DMS 273 (cell line): ENCODE measurements around the gene FANCE.

ENCODE experiments used
- DNase-seq: peaks from one replicate; lab custom pipeline; 2025; ENCODE audit not compliant: unreplicated experiment; lab: John Stamatoyannopoulos, UW

Gene FANCE

GRCh38 chr6:35468181-35468979 lies 16.2 kb downstream of the FANCE start, which contains the start of gene RPL10A:
RPL10A (plus strand) TSS chr6:35468401; CDS start chr6:35468435, 34 bp downstream.
- peak; percentile 99 for DNase-seq

- DNase-seq = peak; percentile 59
Measured at GRCh38 chr6:35468980-35469750, 17.0 kb downstream of the FANCE start.

- peak; percentile 78 for DNase-seq
Measured at GRCh38 chr6:35469751-35470662, 17.9 kb downstream of the FANCE start.

GRCh38 chr6:35470663-35471120 lies 18.6 kb downstream of the FANCE start:
- peak; percentile 57 for DNase-seq

- DNase-seq = peak; percentile 61
Measured at GRCh38 chr6:35471836-35472345, 19.8 kb downstream of the FANCE start.

- peak; percentile 62 for DNase-seq
Measured at GRCh38 chr6:35473075-35473849, 21.1 kb downstream of the FANCE start.

- DNase-seq = peak; percentile 83
Measured at GRCh38 chr6:35473850-35474130, 21.7 kb downstream of the FANCE start.

GRCh38 chr6:35474131-35474941 lies 22.2 kb downstream of the FANCE start:
- peak; percentile 83 for DNase-seq

GRCh38 chr6:35474942-35475570 lies 22.9 kb downstream of the FANCE start:
- DNase-seq = peak; percentile 71

GRCh38 chr6:35475573-35475972 lies 23.4 kb downstream of the FANCE start:
- peak; percentile 71 for DNase-seq

- DNase-seq = peak; percentile 71
Measured at GRCh38 chr6:35476004-35476403, 23.9 kb downstream of the FANCE start.

GRCh38 chr6:35477028-35477427 lies 24.9 kb downstream of the FANCE start:
- no peak for DNase-seq

GRCh38 chr6:35477551-35478179 lies 25.5 kb downstream of the FANCE start:
- DNase-seq = peak; percentile 32

GRCh38 chr6:35478259-35478658 lies 26.1 kb downstream of the FANCE start:
- DNase-seq = no peak

- no peak for DNase-seq
Measured at GRCh38 chr6:35480176-35480575, 28.0 kb downstream of the FANCE start.

GRCh38 chr6:35481226-35481625 lies 29.1 kb downstream of the FANCE start:
- DNase-seq = no peak

- DNase-seq = no peak
Measured at GRCh38 chr6:35483062-35483461, 30.9 kb downstream of the FANCE start.

GRCh38 chr6:35483490-35483889 lies 31.4 kb downstream of the FANCE start:
- no peak for DNase-seq
